KBM-7 (cell line): ENCODE results near the gene SLC17A9.

ENCODE experiments used
- DNase-seq: peaks from one replicate; pipeline ENCODE4 v3.0.0-alpha.2; 2015
- in situ Hi-C: fragments of 300-500 bp; cut with MboI; formaldehyde crosslinking; loops from 2 replicates; pipeline ENCODE4 v1.14.3; 2020; ENCODE audit warnings: low sequenced_read_pairs, low pct_unique_long_range_greater_than_20kb, mixed read lengths

SLC17A9 gene

DNA sequence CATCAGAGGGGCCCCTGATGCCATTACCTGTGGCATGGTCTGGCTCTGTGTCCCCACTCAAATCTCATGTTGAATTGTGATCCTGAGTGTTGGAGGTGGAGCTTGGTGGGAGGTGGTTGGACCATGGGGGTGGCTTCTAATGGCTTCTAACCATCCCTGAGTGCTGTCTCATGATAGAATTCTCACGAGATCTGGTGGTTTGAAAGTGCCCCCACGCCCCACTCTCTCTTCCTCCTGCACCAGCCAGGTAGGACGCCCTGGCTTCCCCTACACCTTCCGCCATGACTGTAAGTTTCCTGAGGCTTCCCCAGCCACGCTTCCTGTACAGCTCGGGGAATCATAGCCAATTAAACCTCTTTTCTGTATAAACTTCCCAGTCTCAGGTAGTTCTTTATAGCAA is 39.4 kb downstream of the SLC17A9 start:
- in situ Hi-C loops = no loop called here
- no peak for DNase-seq

- in situ Hi-C loops = no loop called here
- no peak for DNase-seq
Observed at GRCh38 chr20:62993856-62994494, 41.5 kb downstream of the SLC17A9 start.

GRCh38 chr20:62994869-62995281 is 42.4 kb downstream of the SLC17A9 start:
- DNase-seq = no peak
- in situ Hi-C loops = no loop called here

DNA sequence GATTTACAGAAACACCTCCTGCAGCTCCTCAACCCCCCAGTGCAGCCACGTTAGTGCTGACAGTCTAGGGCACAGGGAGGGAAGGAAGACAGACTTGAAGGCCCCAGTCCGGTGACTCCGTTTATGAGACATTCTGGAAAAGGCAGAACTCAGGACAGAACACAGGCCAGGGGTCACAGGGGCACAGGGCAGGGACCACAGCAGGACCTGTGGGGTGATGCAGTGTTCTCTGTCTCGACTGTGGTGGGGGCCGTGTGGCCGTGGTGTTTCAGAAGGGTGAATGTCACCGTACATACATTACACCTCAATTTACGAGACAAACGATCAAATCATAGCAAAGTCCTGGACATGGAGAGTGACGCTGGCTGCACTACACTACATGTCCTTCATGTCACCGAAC is 43.0 kb downstream of the SLC17A9 start:
- no peak for DNase-seq
- in situ Hi-C loops = no loop called here

- in situ Hi-C loops = no loop called here
- no peak for DNase-seq
Observed at GRCh38 chr20:62995898-62996595, 43.5 kb downstream of the SLC17A9 start.

GRCh38 chr20:62996596-62996982 is 44.1 kb downstream of the SLC17A9 start:
- DNase-seq = no peak
- in situ Hi-C loops = no loop called here

GRCh38 chr20:62997417-62998035 is 45.0 kb downstream of the SLC17A9 start:
- DNase-seq = peak; percentile 43
- in situ Hi-C loops = no loop called here

GRCh38 chr20:62998449-62998848 is 45.9 kb downstream of the SLC17A9 start:
- no peak for DNase-seq
- in situ Hi-C loops = no loop called here

GRCh38 chr20:62999580-62999979 is 47.1 kb downstream of the SLC17A9 start:
- in situ Hi-C loops = no loop called here
- no peak for DNase-seq

DNA sequence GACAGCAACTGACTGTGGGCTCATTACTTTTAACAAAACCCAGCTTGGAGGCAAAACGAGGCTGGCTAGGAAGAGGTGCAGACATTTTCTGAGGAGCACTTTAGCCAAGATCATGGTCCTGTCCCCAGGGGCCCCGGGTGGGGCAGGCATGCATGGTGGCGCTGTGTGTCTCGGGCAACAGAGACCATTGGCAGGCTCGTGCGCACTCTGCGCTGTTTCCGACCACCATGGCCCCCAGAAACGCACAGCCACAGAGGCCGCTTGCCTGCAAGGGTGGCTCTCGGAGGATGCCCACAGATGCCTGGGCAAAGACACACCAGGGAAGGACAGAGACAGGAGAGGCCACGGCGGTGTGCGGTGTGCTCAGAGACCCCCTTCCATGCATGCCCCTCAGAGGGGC is 47.5 kb downstream of the SLC17A9 start:
- in situ Hi-C loops = no loop called here
- DNase-seq = no peak

GRCh38 chr20:63000958-63001357 is 48.4 kb downstream of the SLC17A9 start:
- in situ Hi-C loops = no loop called here
- DNase-seq = no peak

DNA sequence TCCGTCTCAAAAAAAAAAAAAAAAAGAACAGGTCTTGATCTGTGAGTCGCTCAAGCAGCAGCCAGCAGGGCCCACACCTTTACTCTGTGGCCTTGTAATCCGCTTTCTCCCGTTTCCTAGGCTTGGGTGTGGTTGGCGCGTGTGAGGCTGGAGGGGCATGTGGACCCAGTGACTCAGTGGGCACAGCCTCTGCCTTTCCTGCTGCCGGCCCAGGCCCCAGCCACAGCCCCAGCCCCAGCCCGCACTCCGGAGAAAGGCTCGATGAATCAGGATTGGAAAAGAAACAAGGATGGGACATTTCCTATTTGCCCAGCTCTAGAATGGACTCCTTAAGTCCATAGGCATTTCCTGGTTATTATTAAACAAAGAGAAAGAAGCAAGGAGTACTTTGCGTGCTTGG is 50.0 kb downstream of the SLC17A9 start:
- DNase-seq = no peak
- in situ Hi-C loops = no loop called here

DNA sequence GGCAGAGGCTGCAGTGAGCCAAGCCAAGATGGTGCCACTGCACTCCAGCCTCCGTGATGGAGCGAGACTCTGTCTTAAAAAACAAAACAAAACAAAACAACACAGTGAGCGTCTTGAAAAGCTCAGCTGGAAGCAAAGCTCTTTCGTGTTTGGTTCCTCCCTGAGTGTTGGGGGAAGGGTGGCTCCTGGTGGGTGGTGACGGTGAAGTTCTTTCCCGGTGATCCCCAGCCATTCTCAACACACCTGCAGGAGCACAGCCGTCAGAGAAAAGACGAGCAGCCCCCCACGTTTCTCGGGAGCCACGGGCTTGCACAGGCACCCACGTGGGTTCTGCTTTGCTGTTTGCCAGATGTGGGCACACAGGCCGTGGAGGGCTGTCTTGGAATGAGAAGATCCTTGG is 51.0 kb downstream of the SLC17A9 start:
- no peak for DNase-seq
- in situ Hi-C loops = no loop called here

GRCh38 chr20:63004607-63005364 is 52.3 kb downstream of the SLC17A9 start:
- in situ Hi-C loops = no loop called here

GRCh38 chr20:63005365-63005861 is 52.9 kb downstream of the SLC17A9 start:
- no peak for DNase-seq
- in situ Hi-C loops = no loop called here

More at GRCh38 chr20:63004607-63005364, 52.3 kb downstream of the SLC17A9 start:
- no peak for DNase-seq

GRCh38 chr20:63005862-63006539 is 53.5 kb downstream of the SLC17A9 start:
- in situ Hi-C loops = no loop called here
- DNase-seq = no peak

DNA sequence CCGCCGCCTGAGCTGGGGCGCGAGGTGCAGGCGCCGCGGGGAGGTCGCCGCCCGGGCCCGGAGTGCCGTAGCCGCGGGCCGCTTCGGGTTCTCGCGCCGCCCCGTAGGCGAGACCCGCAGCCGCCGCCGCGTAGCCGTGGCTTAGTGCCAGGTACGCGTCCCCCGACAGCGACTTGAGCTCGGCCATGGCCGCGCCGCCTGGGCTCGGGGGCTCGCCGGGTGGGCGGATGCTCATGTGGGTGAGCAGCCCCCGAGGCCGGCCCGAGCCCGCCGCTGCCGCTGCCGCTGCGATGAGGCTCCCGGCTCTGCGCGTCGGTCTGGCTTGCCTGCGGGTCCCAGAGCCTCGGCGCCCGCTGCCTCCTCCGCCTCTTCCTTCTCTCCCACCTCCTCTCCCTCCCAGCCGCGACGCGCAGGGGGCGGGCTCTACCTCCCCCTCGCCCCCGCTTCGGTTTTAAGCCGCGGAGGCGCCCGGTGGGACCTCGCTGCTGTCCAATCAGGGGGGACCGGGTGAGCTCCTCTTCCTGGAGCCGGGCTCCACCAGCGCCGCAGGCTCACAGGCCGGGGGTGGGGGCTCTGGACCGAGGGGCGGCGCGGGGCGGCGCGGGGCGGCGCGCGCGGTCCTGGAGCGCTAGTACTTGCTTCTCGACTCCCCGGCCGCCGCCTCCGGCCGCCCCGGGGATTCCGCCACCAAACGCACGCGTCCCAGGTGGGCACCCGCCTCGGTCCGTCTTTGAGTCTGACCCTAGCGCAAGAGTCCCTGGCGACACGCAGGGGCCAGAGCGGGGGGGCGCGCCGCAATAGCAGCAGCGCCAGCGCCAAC is 54.2 kb downstream of the SLC17A9 start, which contains the start of gene BHLHE23:
Gene BHLHE23, minus strand, starts transcription at position 425 of the 820 bp plus-strand sequence. Its CDS starts 190 bp downstream, at position 235.
- in situ Hi-C loops = no loop called here
- DNase-seq = peak; percentile 64

DNA sequence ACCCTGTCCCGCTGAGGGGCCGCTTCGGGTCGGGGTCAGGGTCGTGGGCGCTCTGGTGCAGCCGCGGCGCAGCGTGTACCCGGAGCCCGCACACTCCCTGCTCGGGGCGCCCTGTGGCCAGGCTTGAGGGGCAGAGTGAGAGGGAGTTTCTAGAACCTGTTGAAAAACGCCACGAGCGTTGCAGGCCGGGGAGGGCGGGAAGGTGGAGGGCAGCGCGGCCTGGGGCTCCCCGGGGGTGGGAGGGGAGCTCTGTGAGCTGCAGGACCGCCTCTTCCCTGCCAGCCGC is 54.8 kb downstream of the SLC17A9 start:
- DNase-seq = no peak
- in situ Hi-C loops = no loop called here
